Left ventricle myocardium inferior (tissue), 1 donor: ENCODE measurements around the gene NOVA2. TPM values are rescaled to one million over a fixed set of nuclear protein-coding genes. Genes with fewer than 3 reads are reported as not detected.

Experiments
- DNase-seq: peaks from one replicate; pipeline ENCODE4 v3.0.0-alpha.2; 2020
- H3K27ac ChIP-seq: fragments of 200-600 bp; replicated peaks from 2 replicates; pipeline ENCODE4 v1.8.0; 2021
- H3K27me3 ChIP-seq: fragments of 200-600 bp; 2 replicates; pipeline ENCODE4 v1.8.0; 2021; ENCODE audit warnings: low read depth
- H3K36me3 ChIP-seq: fragments of 200-600 bp; 2 replicates; pipeline ENCODE4 v1.8.0; 2021
- H3K4me1 ChIP-seq: fragments of 200-600 bp; 2 replicates; pipeline ENCODE4 v1.8.0; 2021
- H3K4me3 ChIP-seq: fragments of 200-600 bp; 2 replicates; pipeline ENCODE4 v1.8.0; 2021; ENCODE audit warnings: mild to moderate bottlenecking, moderate library complexity
- H3K9me3 ChIP-seq: fragments of 200-600 bp; replicated peaks from 2 replicates; pipeline ENCODE4 v1.8.0; 2021
- CTCF ChIP-seq: fragments of 200-600 bp; IDR thresholded peaks from 2 replicates; pipeline ENCODE4 v1.8.0; 2021; ENCODE audit warnings: antibody characterized with exemption, mild to moderate bottlenecking, borderline replicate concordance
- intact Hi-C: fragments of 100-400 bp; cut with micrococcal nuclease; formaldehyde crosslinking; loops from one replicate; pipeline ENCODE4 v1.11.0; 2022
- total RNA-seq: library from RNA; stranded (reverse); fragmentation: NEBNext Ultra II Directional; extraction: Animal tissue kit (Norgen Biotek cat#: 25700); gene quantifications from one replicate; pipeline ENCODE4 v1.2.1, GENCODE V29; 2021
- donor health status: DM: no; HTN: yes; CAD: no; lungs with severe emphysema.

Gene NOVA2
- total RNA-seq, 1 donor from 2014 or later = 5.0 TPM

GRCh38 chr19:46009530-46010510, 36.2 kb upstream of the NOVA2 start:
- DNase-seq = peak; percentile 61

GRCh38 chr19:46006411-46006810, 32.7 kb upstream of the NOVA2 start:
- Histone ChIP-seq H3K27ac (no peak overlapping the region), H3K36me3 (peaks cover 31% of the 10 kb centered on the region), H3K27me3 (peaks cover 9% of the 10 kb centered on the region), H3K4me3 (no peak overlapping the region), H3K4me1 (no peaks in the 10 kb centered on the region), H3K9me3 (no peaks in the 10 kb centered on the region)
- intact Hi-C loops = loop anchor here (10.0 kb wide), 1 partner anchor 92 kb away; the partner anchor contains the start of gene NANOS2
- TF ChIP-seq CTCF = no peak
- DNase-seq = no peak

More at GRCh38 chr19:46009530-46010510, 36.2 kb upstream of the NOVA2 start:
- intact Hi-C loops = loop anchor here (10.0 kb wide), 1 partner anchor 95 kb away; the partner anchor contains the start of gene NANOS2
- Histone ChIP-seq H3K27me3 (peaks cover 43% of the 10 kb centered on the region), H3K9me3 (no peaks in the 10 kb centered on the region), H3K4me1 (peaks cover 5% of the 10 kb centered on the region), H3K36me3 (peaks cover 19% of the 10 kb centered on the region), H3K27ac (no peak overlapping the region), H3K4me3 (no peak overlapping the region)
- TF ChIP-seq CTCF = peak; percentile 86

- intact Hi-C loops = loop anchor here (10.0 kb wide), 1 partner anchor 88 kb away; the partner anchor contains the start of gene NANOS2
- Histone ChIP-seq H3K36me3 (peaks cover 27% of the 10 kb centered on the region), H3K4me3 (no peak overlapping the region), H3K27ac (no peak overlapping the region), H3K27me3 (peaks cover 28% of the 10 kb centered on the region), H3K9me3 (no peaks in the 10 kb centered on the region), H3K4me1 (peaks cover 12% of the 10 kb centered on the region)
- TF ChIP-seq CTCF = no peak
- DNase-seq = no peak
These were observed 29.1 kb upstream of the NOVA2 start for GRCh38 chr19:46002678-46003275.

- intact Hi-C loops = loop anchor here (10.0 kb wide), 1 partner anchor 86 kb away; the partner anchor contains the start of gene NANOS2
- TF ChIP-seq CTCF = no peak
These were observed 27.0 kb upstream of the NOVA2 start for GRCh38 chr19:46000491-46001246.

GRCh38 chr19:45999653-46000121, 26.0 kb upstream of the NOVA2 start:
- Histone ChIP-seq H3K27ac (no peak overlapping the region), H3K4me3 (no peak overlapping the region), H3K36me3 (peaks cover 20% of the 10 kb centered on the region), H3K9me3 (no peaks in the 10 kb centered on the region), H3K27me3 (peaks cover 28% of the 10 kb centered on the region), H3K4me1 (peaks cover 27% of the 10 kb centered on the region)
- intact Hi-C loops = loop anchor here (10.0 kb wide), 1 partner anchor 85 kb away; the partner anchor contains the start of gene NANOS2
- TF ChIP-seq CTCF = no peak
- DNase-seq = no peak

More at GRCh38 chr19:46000491-46001246, 27.0 kb upstream of the NOVA2 start:
- no peak overlapping the region for H3K27ac ChIP-seq
- H3K27me3 ChIP-seq = peaks cover 28% of the 10 kb centered on the region
- peak; percentile 33 for DNase-seq
- H3K4me1 ChIP-seq = peaks cover 22% of the 10 kb centered on the region
- H3K36me3 ChIP-seq = peaks cover 20% of the 10 kb centered on the region
- peak overlapping the region; percentile 36 for H3K4me3 ChIP-seq
- H3K9me3 ChIP-seq = no peaks in the 10 kb centered on the region
